IPS DF 19.7 (cell line): Measurements from ENCODE around the gene FOXN3.

ENCODE experiments used
- DNase-seq: peaks from one replicate; pipeline ENCODE4 v3.0.0-alpha.2; 2013; ENCODE audit warnings: low read depth, low spot score

Gene FOXN3

GRCh38 chr14:89331398-89331797 lies 85.6 kb downstream of the FOXN3 start:
- DNase-seq, result no peak

- DNase-seq, result no peak
Observed at GRCh38 chr14:89330236-89331002, 86.6 kb downstream of the FOXN3 start.

GRCh38 chr14:89327771-89328212 lies 89.2 kb downstream of the FOXN3 start:
- no peak for DNase-seq

- no peak for DNase-seq
Observed at GRCh38 chr14:89325959-89326358, 91.1 kb downstream of the FOXN3 start.

- no peak for DNase-seq
Observed at GRCh38 chr14:89325299-89325883, 91.6 kb downstream of the FOXN3 start.

- DNase-seq, result no peak
Observed at GRCh38 chr14:89324501-89325298, 92.3 kb downstream of the FOXN3 start.

GRCh38 chr14:89320381-89321000 lies 96.5 kb downstream of the FOXN3 start:
- DNase-seq, result no peak

- no peak for DNase-seq
Observed at GRCh38 chr14:89319687-89320086, 97.3 kb downstream of the FOXN3 start.

GRCh38 chr14:89317051-89317691 lies 99.9 kb downstream of the FOXN3 start:
- no peak for DNase-seq

- no peak for DNase-seq
Observed at GRCh38 chr14:89315493-89316470, 101.3 kb downstream of the FOXN3 start.

- DNase-seq, result no peak
Observed at GRCh38 chr14:89314274-89314673, 102.8 kb downstream of the FOXN3 start.

GRCh38 chr14:89312932-89313331 lies 104.1 kb downstream of the FOXN3 start:
- DNase-seq, result no peak

- DNase-seq, result no peak
Observed at GRCh38 chr14:89310211-89310610, 106.8 kb downstream of the FOXN3 start.

GRCh38 chr14:89309670-89310177 lies 107.3 kb downstream of the FOXN3 start:
- no peak for DNase-seq

- no peak for DNase-seq
Observed at GRCh38 chr14:89308232-89308959, 108.6 kb downstream of the FOXN3 start.

- DNase-seq, result no peak
Observed at GRCh38 chr14:89307409-89307808, 109.6 kb downstream of the FOXN3 start.

GRCh38 chr14:89304972-89305703 lies 111.9 kb downstream of the FOXN3 start:
- no peak for DNase-seq

- DNase-seq, result no peak
Observed at GRCh38 chr14:89304561-89304960, 112.5 kb downstream of the FOXN3 start.
